ENCODE data around the gene ARL6IP5.

The ARL6IP5 gene

DNA sequence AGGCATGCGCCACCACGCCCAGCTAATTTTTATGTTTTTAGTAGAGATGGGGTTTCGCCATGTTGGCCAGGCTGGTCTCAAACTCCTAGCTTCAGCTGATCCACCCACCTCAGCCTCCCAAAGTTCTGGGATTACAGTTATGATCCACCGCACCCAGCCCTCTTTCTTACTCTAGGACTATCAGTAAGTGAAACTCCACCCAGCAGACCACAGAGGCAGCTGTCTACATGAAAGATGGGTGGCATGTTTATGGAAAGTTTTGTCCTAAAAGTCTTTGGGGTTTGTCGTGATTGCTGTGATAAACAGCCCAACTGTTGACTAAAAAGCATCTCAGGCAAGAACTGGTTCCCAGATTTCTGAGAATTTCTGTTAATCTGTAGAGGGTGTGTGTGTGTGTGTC is 10.9 kb downstream of the ARL6IP5 start:
- Mint-ChIP-seq H3K9me3 (peaks cover 2% of the 10 kb centered on the region), H3K27ac (peak overlapping the region; percentile 97), H3K4me3 (peak overlapping the region; percentile 67), H3K27me3 (no peaks in the 10 kb centered on the region), H3K4me1 (ENCODE audit: low read depth) (peaks cover 80% of the 10 kb centered on the region), H3K36me3 (ENCODE audit: low read depth) (peaks cover 79% of the 10 kb centered on the region)
- DNase-seq = no peak

DNA sequence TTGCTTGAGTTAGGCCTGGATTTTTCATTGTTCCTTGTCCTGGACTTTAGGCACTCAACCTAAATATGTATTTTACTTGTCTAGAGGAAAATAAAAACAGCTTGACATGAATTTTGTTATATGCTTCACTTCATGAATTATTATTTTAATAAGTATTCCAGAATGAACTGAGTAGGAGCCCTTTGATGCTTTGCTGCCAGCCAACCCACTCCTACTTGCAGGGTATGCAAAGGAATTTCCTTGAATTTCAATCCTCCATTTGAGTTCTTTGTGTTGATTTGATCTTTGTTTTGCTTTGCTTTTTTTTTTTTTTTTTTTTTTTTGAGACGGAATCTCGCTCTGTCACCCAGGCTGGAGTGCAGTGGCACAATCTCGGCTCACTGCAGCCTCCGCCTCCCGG is 11.6 kb downstream of the ARL6IP5 start:
- Mint-ChIP-seq H3K36me3 (ENCODE audit: low read depth) (peaks cover 81% of the 10 kb centered on the region), H3K4me3 (peak overlapping the region; percentile 67), H3K27me3 (no peaks in the 10 kb centered on the region), H3K9me3 (peaks cover 2% of the 10 kb centered on the region), H3K4me1 (ENCODE audit: low read depth) (peaks cover 79% of the 10 kb centered on the region), H3K27ac (peak overlapping the region; percentile 97)
- no peak for DNase-seq

DNA sequence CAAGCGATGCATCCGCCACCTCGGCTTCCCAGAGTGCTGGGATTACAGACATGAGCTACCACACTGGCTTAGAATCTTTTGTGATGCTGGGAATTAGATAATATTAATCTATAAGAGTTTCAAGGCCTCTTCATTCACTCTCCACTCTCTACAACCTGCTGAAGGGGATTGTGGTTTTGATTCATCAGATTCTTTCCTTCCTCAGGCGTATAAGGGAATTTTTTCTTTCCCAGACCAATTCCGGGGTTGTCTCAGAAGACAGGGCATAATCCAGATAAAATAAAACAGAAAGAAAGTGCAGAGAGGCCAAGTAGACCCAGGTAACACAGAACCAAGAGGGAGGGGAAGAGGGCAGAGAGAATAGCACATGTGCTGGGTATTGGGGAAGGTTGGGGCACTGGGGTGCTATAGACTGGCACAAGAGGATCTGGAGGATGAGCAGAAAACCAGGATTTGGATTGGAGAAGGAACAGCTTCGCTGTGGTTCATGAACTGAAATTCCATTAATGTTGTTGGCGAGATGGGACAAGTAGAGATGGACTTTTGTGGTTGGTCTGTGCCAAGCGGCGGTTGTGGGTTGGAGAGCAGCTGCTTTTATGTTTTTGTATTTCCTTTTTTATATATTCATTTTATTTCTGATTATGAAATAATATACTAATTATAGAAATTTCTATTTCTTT is 12.8 kb downstream of the ARL6IP5 start:
- Mint-ChIP-seq H3K36me3 (ENCODE audit: low read depth) (peaks cover 82% of the 10 kb centered on the region), H3K4me3 (no peak overlapping the region), H3K27me3 (no peaks in the 10 kb centered on the region), H3K4me1 (ENCODE audit: low read depth) (peaks cover 75% of the 10 kb centered on the region), H3K9me3 (peaks cover 2% of the 10 kb centered on the region), H3K27ac (peak overlapping the region; percentile 84)
- DNase-seq = no peak

DNA sequence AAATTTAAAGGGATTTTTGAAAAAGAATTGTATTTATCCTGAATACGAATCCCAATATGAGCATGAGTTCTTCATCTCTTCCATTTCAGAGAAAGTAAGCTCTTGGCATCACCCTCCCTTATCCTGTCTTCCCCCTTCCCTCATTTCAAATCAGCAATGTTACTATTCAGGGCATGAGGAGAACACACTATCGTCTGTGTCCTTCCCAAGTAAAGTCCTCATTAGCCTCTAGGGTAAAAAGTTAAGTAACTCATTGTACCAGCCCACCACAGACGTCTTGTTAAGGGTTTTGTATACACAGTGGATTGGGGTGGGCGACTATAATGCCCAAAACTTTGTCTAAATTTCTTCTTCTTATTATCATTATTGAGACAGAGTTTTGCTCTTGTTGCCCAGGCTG is 14.8 kb downstream of the ARL6IP5 start:
- Mint-ChIP-seq H3K27ac (no peak overlapping the region), H3K36me3 (ENCODE audit: low read depth) (peaks cover 86% of the 10 kb centered on the region), H3K9me3 (peaks cover 2% of the 10 kb centered on the region), H3K4me3 (no peak overlapping the region), H3K27me3 (no peaks in the 10 kb centered on the region), H3K4me1 (ENCODE audit: low read depth) (peaks cover 70% of the 10 kb centered on the region)
- no peak for DNase-seq

DNA sequence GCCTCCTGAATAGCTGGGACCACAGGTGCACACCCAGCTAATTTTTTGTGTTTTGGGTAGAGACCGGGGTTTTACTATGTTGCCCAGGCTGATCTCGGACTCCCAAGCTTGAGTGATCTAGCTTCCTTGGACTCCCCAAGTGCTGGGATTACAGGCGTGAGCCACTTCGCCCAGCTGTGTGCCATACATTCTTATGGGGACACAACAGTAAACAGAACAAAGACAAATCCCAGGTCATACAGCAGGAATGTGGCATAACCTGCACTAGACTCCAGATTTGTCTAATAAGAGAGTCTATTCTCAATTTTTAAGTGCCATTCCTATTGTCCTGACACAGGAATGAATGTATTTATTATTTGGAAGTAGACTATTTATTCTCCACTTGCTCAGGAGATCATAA is 17.6 kb downstream of the ARL6IP5 start:
- Mint-ChIP-seq H3K27ac (peak overlapping the region; percentile 38), H3K9me3 (peaks cover 2% of the 10 kb centered on the region), H3K4me1 (ENCODE audit: low read depth) (peaks cover 59% of the 10 kb centered on the region), H3K27me3 (no peaks in the 10 kb centered on the region), H3K4me3 (no peak overlapping the region), H3K36me3 (ENCODE audit: low read depth) (peaks cover 79% of the 10 kb centered on the region)
- no peak for DNase-seq

GRCh38 chr3:69103123-69103522 is 18.4 kb downstream of the ARL6IP5 start:
- peaks cover 60% of the 10 kb centered on the region for H3K4me1 Mint-ChIP-seq (ENCODE audit: low read depth)

GRCh38 chr3:69104586-69104985 is 19.8 kb downstream of the ARL6IP5 start:
- H3K36me3 Mint-ChIP-seq (ENCODE audit: low read depth) = peaks cover 72% of the 10 kb centered on the region
- no peak overlapping the region for H3K4me3 Mint-ChIP-seq
- no peak for DNase-seq
- no peak overlapping the region for H3K27ac Mint-ChIP-seq
- peaks cover 59% of the 10 kb centered on the region for H3K4me1 Mint-ChIP-seq (ENCODE audit: low read depth)
- peaks cover 2% of the 10 kb centered on the region for H3K9me3 Mint-ChIP-seq
- no peaks in the 10 kb centered on the region for H3K27me3 Mint-ChIP-seq

More at GRCh38 chr3:69103123-69103522, 18.4 kb downstream of the ARL6IP5 start:
- Mint-ChIP-seq H3K4me3 (no peak overlapping the region), H3K27me3 (no peaks in the 10 kb centered on the region), H3K9me3 (peaks cover 2% of the 10 kb centered on the region), H3K27ac (no peak overlapping the region), H3K36me3 (ENCODE audit: low read depth) (peaks cover 78% of the 10 kb centered on the region)
- DNase-seq = no peak

GRCh38 chr3:69105320-69105719 is 20.6 kb downstream of the ARL6IP5 start:
- Mint-ChIP-seq H3K27me3 (no peaks in the 10 kb centered on the region), H3K36me3 (ENCODE audit: low read depth) (peaks cover 64% of the 10 kb centered on the region), H3K9me3 (no peaks in the 10 kb centered on the region), H3K4me1 (ENCODE audit: low read depth) (peaks cover 54% of the 10 kb centered on the region), H3K4me3 (no peak overlapping the region), H3K27ac (no peak overlapping the region)
- DNase-seq = no peak

DNA sequence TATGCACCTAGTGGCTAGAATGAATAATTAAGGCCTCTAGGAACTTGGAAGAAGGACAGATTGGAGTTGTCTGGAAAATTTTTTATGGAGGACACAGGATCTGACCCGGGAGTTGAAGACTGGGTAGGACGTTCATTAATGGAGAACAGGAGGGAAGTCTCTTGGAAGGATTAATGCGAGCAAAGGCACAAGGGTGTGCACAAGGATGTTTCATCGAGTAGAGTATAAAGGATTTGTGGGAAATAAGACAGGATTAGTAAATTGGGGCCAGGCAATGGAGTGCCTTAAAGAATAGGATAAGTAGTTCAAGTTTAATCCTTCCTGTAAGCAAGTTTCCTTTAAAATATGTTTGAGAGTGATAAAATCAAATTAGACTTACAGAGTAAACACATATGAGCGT is 23.1 kb downstream of the ARL6IP5 start:
- Mint-ChIP-seq H3K27me3 (no peaks in the 10 kb centered on the region), H3K4me3 (no peak overlapping the region), H3K27ac (peak overlapping the region; percentile 4), H3K9me3 (no peaks in the 10 kb centered on the region), H3K4me1 (ENCODE audit: low read depth) (peaks cover 53% of the 10 kb centered on the region), H3K36me3 (ENCODE audit: low read depth) (peaks cover 41% of the 10 kb centered on the region)
- no peak for DNase-seq

DNA sequence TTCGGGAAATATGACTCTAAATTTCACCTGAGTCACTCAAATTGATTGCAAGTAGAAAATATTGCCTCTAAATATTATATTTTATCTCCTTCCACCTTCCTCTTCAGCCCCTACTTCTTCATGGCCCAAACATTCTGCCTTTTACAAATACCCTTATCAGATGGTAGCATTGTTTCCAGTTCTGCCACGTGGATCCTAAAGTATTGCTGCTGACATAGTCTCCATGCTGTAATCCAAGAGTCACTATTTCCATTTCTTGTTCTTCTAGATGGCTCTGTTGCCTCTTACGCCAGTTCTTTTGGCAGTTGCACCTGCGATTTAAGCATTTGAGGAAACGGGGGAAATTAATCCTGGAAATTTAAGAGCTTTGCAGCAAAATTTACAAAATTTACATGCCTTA is 24.1 kb downstream of the ARL6IP5 start:
- Mint-ChIP-seq H3K27me3 (no peaks in the 10 kb centered on the region), H3K9me3 (no peaks in the 10 kb centered on the region), H3K4me1 (ENCODE audit: low read depth) (peaks cover 55% of the 10 kb centered on the region), H3K36me3 (ENCODE audit: low read depth) (peaks cover 32% of the 10 kb centered on the region), H3K27ac (no peak overlapping the region), H3K4me3 (no peak overlapping the region)
- DNase-seq = no peak

- Mint-ChIP-seq H3K9me3 (no peaks in the 10 kb centered on the region), H3K27me3 (no peaks in the 10 kb centered on the region), H3K4me3 (no peak overlapping the region), H3K36me3 (ENCODE audit: low read depth) (peaks cover 9% of the 10 kb centered on the region), H3K27ac (no peak overlapping the region), H3K4me1 (ENCODE audit: low read depth) (peaks cover 45% of the 10 kb centered on the region)
- no peak for DNase-seq
These were observed 26.3 kb downstream of the ARL6IP5 start for GRCh38 chr3:69110941-69111546.

GRCh38 chr3:69113536-69113935 is 28.8 kb downstream of the ARL6IP5 start:
- Mint-ChIP-seq H3K4me1 (ENCODE audit: low read depth) (peaks cover 33% of the 10 kb centered on the region), H3K27me3 (no peaks in the 10 kb centered on the region), H3K27ac (no peak overlapping the region), H3K36me3 (ENCODE audit: low read depth) (no peaks in the 10 kb centered on the region), H3K9me3 (no peaks in the 10 kb centered on the region), H3K4me3 (no peak overlapping the region)
- no peak for DNase-seq

DNA sequence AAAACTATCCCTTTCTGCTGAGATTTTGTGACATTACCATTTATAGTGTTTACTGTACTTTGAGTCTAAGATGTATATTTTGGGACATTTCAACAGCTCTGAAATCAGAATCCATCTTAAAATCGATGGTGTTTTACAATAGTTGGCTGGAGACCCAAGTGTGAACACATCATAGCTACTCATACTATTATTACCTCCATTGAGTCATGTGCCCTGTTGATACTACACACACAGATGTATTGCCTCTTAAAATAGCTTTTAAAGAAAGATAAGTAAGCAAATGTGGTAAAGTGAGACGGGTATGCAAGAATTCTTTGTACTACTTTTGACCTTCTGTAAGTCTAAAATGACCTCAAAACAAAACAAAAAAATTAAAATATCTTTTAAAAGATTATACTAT is 31.0 kb downstream of the ARL6IP5 start:
- H3K4me1 Mint-ChIP-seq (ENCODE audit: low read depth) = peaks cover 29% of the 10 kb centered on the region
- H3K36me3 Mint-ChIP-seq (ENCODE audit: low read depth) = no peaks in the 10 kb centered on the region
- H3K4me3 Mint-ChIP-seq = no peak overlapping the region
- no peaks in the 10 kb centered on the region for H3K9me3 Mint-ChIP-seq
- no peak for DNase-seq
- no peak overlapping the region for H3K27ac Mint-ChIP-seq
- no peaks in the 10 kb centered on the region for H3K27me3 Mint-ChIP-seq

- Mint-ChIP-seq H3K27ac (no peak overlapping the region), H3K4me1 (ENCODE audit: low read depth) (peaks cover 28% of the 10 kb centered on the region), H3K9me3 (no peaks in the 10 kb centered on the region), H3K36me3 (ENCODE audit: low read depth) (no peaks in the 10 kb centered on the region), H3K27me3 (no peaks in the 10 kb centered on the region), H3K4me3 (no peak overlapping the region)
- no peak for DNase-seq
These were observed 31.4 kb downstream of the ARL6IP5 start for GRCh38 chr3:69116162-69116561.

- no peak for DNase-seq
- H3K4me1 Mint-ChIP-seq (ENCODE audit: low read depth) = peaks cover 26% of the 10 kb centered on the region
- no peaks in the 10 kb centered on the region for H3K36me3 Mint-ChIP-seq (ENCODE audit: low read depth)
- no peak overlapping the region for H3K4me3 Mint-ChIP-seq
- H3K27ac Mint-ChIP-seq = no peak overlapping the region
- no peaks in the 10 kb centered on the region for H3K27me3 Mint-ChIP-seq
- no peaks in the 10 kb centered on the region for H3K9me3 Mint-ChIP-seq
These were observed 32.2 kb downstream of the ARL6IP5 start for GRCh38 chr3:69116897-69117296.

Data from activated T-cell treated with anti-CD3 and anti-CD28 coated beads, Interleukin-2, amount 50 U/mL, for 24 hours (primary cell).